Urinary bladder (tissue), 4 donors: Measurements from ENCODE around the gene LILRB2. TPM values are rescaled to one million over a fixed set of nuclear protein-coding genes. Genes with fewer than 3 reads are reported as not detected.
A peak's percentile ranks its signal among the peaks of the same experiment; 100 is the strongest.
"Not testable (repeated sequence)": the region's sequence is repeated elsewhere in the genome, so short reads cannot be mapped to it uniquely, and the experiment has no call there.

ENCODE experiments used
- DNase-seq: peaks from one replicate; pipeline ENCODE4 v3.0.0-alpha.2; 2015; ENCODE audit errors: extremely low spot score
- H3K27ac ChIP-seq: one replicate; pipeline ENCODE4 v1.5.1; 2013; ENCODE audit warnings: low read depth, mild to moderate bottlenecking, moderate library complexity
- H3K36me3 ChIP-seq: one replicate; pipeline ENCODE4 v1.6.1; 2013; ENCODE audit warnings: mild to moderate bottlenecking, moderate library complexity; ENCODE audit not compliant: insufficient read depth
- H3K4me1 ChIP-seq: one replicate; pipeline ENCODE4 v1.6.1; 2013; ENCODE audit warnings: mild to moderate bottlenecking, moderate library complexity; ENCODE audit not compliant: insufficient read depth
- H3K4me3 ChIP-seq: one replicate; pipeline ENCODE4 v1.5.1; 2013; ENCODE audit warnings: low read depth, low read length
- whole genome bisulfite sequencing: extraction: QIAGEN DNeasy Blood & Tissue Kit; methylation state at CpG from one replicate; pipeline ENCODE4 v1.1.7; 2013; 5-methylcytosine and 5-hydroxymethylcytosine counted together
- polyA plus RNA-seq: library from polyadenylated mRNA; stranded (reverse); fragments of 200-250 nt; gene quantifications from one replicate; pipeline ENCODE4 v1.2.3, GENCODE V29; 2013
- small RNA-seq: library from RNA; depleted of rRNA; stranded (forward); fragments of <200 nt; gene quantifications from one replicate; pipeline ENCODE3, GENCODE V24; 2014
- total RNA-seq: library from RNA; depleted of rRNA; stranded (reverse); fragments of >200 nt; gene quantifications from one replicate; pipeline ENCODE4 v1.2.3, GENCODE V29; 2014
- donor health status: healthy with polysubstance abuse.
- donor health status: healthy.

LILRB2 gene
- total and polyA plus RNA-seq, 2 donors: 1.3 to 6.2 TPM

DNA sequence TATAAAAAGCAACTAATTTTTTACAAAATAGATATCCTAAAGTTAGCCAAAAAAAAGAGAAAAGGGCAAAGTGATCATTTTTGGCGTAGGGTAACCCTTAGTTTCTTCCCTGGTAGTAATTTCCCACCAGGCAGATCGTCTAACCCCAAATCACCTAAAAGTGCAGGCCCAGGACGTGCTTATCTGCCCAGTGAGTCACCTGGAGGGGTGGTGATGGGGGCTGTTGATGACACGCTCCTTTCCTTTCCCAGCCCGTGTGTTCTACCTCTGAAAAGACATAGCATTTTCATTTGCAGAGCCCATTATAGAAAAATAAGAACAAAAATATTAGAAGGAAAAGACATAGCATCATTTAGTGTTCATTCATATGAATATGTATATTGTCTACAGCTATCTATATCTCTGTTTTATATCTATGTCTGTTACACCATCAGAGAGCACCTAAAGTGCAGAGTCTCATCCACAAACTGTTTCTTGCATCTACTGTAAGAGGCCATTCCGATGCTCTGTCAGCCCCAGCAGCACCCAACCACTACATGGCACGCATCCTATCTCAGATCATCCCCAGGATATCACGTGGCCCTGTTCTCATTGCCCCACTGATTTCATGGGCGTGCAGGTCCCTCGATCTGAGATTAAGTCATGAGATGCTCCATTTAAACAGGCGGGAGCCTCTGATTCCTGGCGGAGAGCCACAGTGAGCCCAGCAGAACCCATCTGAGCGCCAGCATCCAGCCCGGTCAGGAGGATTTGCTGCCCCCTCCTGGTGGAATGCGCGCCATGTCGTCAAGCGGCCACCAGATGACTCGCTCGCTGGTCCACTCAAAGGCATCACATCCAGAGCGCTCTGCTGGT is 49.6 kb downstream of the LILRB2 start:
- 18% methylated on average over 21 of the region's 21 CpGs for WGBS
- Histone ChIP-seq H3K4me1 (no peaks in the 10 kb centered on the region), H3K4me3 (no peak overlapping the region), H3K27ac (no peak overlapping the region), H3K36me3 (no peaks in the 10 kb centered on the region)
- DNase-seq: peak; percentile 43

DNA sequence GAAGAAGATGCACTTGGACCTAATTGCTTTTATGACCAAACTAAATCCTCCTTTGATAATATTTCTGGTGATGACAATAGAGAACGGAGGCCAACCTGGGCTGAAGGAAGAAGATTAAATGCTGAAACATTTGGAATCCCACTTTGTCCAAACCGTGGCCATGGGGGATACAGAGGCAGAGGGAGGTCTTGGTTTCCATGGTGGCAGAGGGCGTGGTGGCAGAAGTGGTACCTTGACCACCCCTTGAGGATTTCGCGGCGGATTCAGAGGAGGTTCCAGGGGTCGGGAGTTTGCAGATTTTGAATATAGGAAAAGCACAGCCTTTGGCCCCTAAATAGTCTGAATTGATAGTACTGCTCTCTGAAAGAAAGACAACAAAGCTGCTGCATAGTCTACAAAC is 50.9 kb downstream of the LILRB2 start:
- Histone ChIP-seq H3K36me3 (no peaks in the 10 kb centered on the region), H3K27ac (no peak overlapping the region), H3K4me3 (no peak overlapping the region), H3K4me1 (no peaks in the 10 kb centered on the region)
- 85% methylated on average over 7 of the region's 7 CpGs for WGBS
- DNase-seq: no peak

DNA sequence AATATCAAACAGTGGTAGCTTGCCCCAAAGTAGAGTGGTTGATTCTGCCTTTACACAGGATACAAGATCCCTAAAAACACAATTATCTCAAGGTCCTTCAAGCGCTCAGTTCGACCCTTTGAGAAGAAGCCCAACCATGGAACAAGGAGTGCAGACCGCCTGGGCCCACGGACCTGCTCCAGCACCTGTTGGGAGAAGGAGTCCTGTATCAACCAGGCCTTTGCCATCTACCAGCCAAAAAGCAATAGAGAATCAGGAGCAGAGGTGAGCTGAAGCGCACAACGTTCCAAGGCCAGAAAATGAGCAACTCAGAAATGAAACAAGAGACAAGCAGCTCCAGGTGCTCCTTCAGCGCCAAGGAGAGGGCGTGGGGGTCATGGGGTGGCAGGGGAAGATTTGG is 51.8 kb downstream of the LILRB2 start:
- WGBS: 88% methylated on average over 8 of the region's 8 CpGs
- no peak overlapping the region for H3K4me3 ChIP-seq
- DNase-seq: no peak
- H3K27ac ChIP-seq: no peak overlapping the region
- no peaks in the 10 kb centered on the region for H3K4me1 ChIP-seq
- H3K36me3 ChIP-seq: no peaks in the 10 kb centered on the region

DNA sequence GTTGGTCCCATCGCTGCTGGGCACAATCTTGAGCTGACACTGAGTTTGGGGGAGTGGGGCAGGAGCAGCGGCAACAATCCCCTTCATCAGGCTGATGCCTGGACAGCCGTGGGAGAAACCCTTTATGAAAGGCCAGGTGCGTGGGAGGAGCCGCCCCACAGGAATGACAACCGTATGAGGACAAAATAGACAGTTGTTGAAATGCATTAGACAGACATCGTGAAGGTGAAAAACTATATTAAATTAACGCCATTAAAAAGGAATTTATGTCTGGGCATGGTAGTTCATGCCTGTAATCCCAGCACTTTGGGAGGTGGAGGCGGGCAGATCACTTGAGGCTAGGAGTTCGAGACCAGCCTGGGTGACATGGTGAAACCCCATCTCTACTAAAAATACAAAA is 56.3 kb downstream of the LILRB2 start:
- WGBS: 82% methylated on average over 10 of the region's 10 CpGs
- H3K4me1 ChIP-seq, H3K4me3 ChIP-seq, H3K36me3 ChIP-seq, DNase-seq, H3K27ac ChIP-seq: not testable (repeated sequence)

DNA sequence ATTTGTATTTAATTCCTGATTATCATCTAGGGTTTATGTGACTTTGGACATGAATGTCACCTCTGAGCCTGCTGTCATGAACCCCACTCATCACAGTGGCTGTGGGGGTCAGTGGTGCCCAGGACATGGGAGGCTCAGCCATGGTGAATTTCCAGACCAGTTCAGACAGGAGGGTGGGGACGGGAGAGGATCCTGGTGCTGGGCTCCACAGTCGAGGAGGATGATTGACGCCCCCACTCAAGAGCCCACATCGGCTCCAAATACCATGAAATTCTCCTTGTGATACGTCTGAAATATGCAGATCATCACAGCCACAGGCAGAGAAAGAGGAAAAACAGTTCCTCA is 57.0 kb downstream of the LILRB2 start:
- 64% methylated on average over 5 of the region's 5 CpGs for WGBS
- not testable (repeated sequence) for DNase-seq, H3K27ac ChIP-seq

More for the DNA sequence above, 57.0 kb downstream of the LILRB2 start:
- H3K4me3 ChIP-seq, H3K36me3 ChIP-seq, H3K4me1 ChIP-seq: not testable (repeated sequence)

Small RNA genes within 50 kb of the gene (small RNA-seq; reads per million reads assigned to genes)
- gene AC245884.12: not detected
- not detected for gene MIR4752
- gene RNU6-1307P: not detected

Other genes starting within 250 kb of the LILRB2 start
- not detected for gene VSTM1, start 217.2 kb downstream of the LILRB2 start, total RNA-seq
- not detected for gene VSTM1, start 217.2 kb downstream of the LILRB2 start, polyA plus RNA-seq
- gene TARM1, start 199.7 kb downstream of the LILRB2 start, total RNA-seq: not detected
- not detected for gene TARM1, start 199.7 kb downstream of the LILRB2 start, polyA plus RNA-seq
- 0.21 TPM for gene OSCAR, start 180.3 kb downstream of the LILRB2 start, total RNA-seq
- 2.3 TPM for gene OSCAR, start 180.3 kb downstream of the LILRB2 start, polyA plus RNA-seq
- 11.3 TPM for gene NDUFA3, start 178.3 kb downstream of the LILRB2 start, total RNA-seq
- gene NDUFA3, start 178.3 kb downstream of the LILRB2 start, polyA plus RNA-seq: 155 TPM
- 4.0 TPM for gene TFPT, start 165.5 kb downstream of the LILRB2 start, total RNA-seq
- 22.8 TPM for gene TFPT, start 165.5 kb downstream of the LILRB2 start, polyA plus RNA-seq
- 22.5 TPM for gene PRPF31, start 165.4 kb downstream of the LILRB2 start, total RNA-seq
- 67.7 TPM for gene PRPF31, start 165.4 kb downstream of the LILRB2 start, polyA plus RNA-seq
- gene CNOT3, start 143.3 kb downstream of the LILRB2 start, total RNA-seq: 11.6 TPM
- gene CNOT3, start 143.3 kb downstream of the LILRB2 start, polyA plus RNA-seq: 35.8 TPM
- 3.8 TPM for gene LENG1, start 121.4 kb downstream of the LILRB2 start, total RNA-seq
- 14.0 TPM for gene LENG1, start 121.4 kb downstream of the LILRB2 start, polyA plus RNA-seq
- 15.4 TPM for gene TMC4, start 108.0 kb downstream of the LILRB2 start, total RNA-seq
- gene TMC4, start 108.0 kb downstream of the LILRB2 start, polyA plus RNA-seq: 16.0 TPM
- 22.9 TPM for gene MBOAT7, start 91.5 kb downstream of the LILRB2 start, total RNA-seq
- 69.7 TPM for gene MBOAT7, start 91.5 kb downstream of the LILRB2 start, polyA plus RNA-seq
- 31.1 TPM for gene TSEN34, start 89.8 kb downstream of the LILRB2 start, total RNA-seq
- gene TSEN34, start 89.8 kb downstream of the LILRB2 start, polyA plus RNA-seq: 81.4 TPM
- gene RPS9, start 80.3 kb downstream of the LILRB2 start, total RNA-seq: 2,561 TPM
- 3,100 TPM for gene RPS9, start 80.3 kb downstream of the LILRB2 start, polyA plus RNA-seq
- 2.9 TPM for gene LILRB3, start 58.1 kb downstream of the LILRB2 start, total RNA-seq
- 7.2 TPM for gene LILRB3, start 58.1 kb downstream of the LILRB2 start, polyA plus RNA-seq
- 0.95 TPM for gene LILRA6, start 38.3 kb downstream of the LILRB2 start, total RNA-seq
- gene LILRA6, start 38.3 kb downstream of the LILRB2 start, polyA plus RNA-seq: 3.4 TPM
- 4.2 TPM for gene LILRB5, start 23.8 kb downstream of the LILRB2 start, total RNA-seq
- gene LILRB5, start 23.8 kb downstream of the LILRB2 start, polyA plus RNA-seq: 5.6 TPM
- 1.3 TPM for gene LILRA5, start 32.1 kb upstream of the LILRB2 start, total RNA-seq
- gene LILRA5, start 32.1 kb upstream of the LILRB2 start, polyA plus RNA-seq: 7.3 TPM
- not detected for gene LILRA4, start 58.1 kb upstream of the LILRB2 start, total RNA-seq
- not detected for gene LILRA4, start 58.1 kb upstream of the LILRB2 start, polyA plus RNA-seq
- gene LAIR1, start 83.8 kb upstream of the LILRB2 start, total RNA-seq: 11.8 TPM
- gene LAIR1, start 83.8 kb upstream of the LILRB2 start, polyA plus RNA-seq: 21.3 TPM
- 3.6 TPM for gene TTYH1, start 134.4 kb upstream of the LILRB2 start, total RNA-seq
- gene TTYH1, start 134.4 kb upstream of the LILRB2 start, polyA plus RNA-seq: 3.7 TPM
- gene LENG8, start 168.1 kb upstream of the LILRB2 start, total RNA-seq: 49.7 TPM
- 121 TPM for gene LENG8, start 168.1 kb upstream of the LILRB2 start, polyA plus RNA-seq
- gene LENG9, start 182.7 kb upstream of the LILRB2 start, total RNA-seq: 3.3 TPM
- gene LENG9, start 182.7 kb upstream of the LILRB2 start, polyA plus RNA-seq: 6.2 TPM
- 31.4 TPM for gene CDC42EP5, start 192.2 kb upstream of the LILRB2 start, total RNA-seq
- gene CDC42EP5, start 192.2 kb upstream of the LILRB2 start, polyA plus RNA-seq: 42.4 TPM
- gene LAIR2, start 221.7 kb upstream of the LILRB2 start, total RNA-seq: not detected
- not detected for gene LAIR2, start 221.7 kb upstream of the LILRB2 start, polyA plus RNA-seq